HG02642 (cell line): ENCODE data around the gene LILRB3.
"Not testable (repeated sequence)": the region's sequence is repeated elsewhere in the genome, so short reads cannot be mapped to it uniquely, and the experiment has no call there.

Experiments
- ATAC-seq: cut with Tn5 transposase; IDR thresholded peaks from one replicate; pipeline ENCODE4 v1.9.1; 2021; ENCODE audit warnings: mild to moderate bottlenecking; ENCODE audit not compliant: unreplicated experiment, poor library complexity

LILRB3 gene

DNA sequence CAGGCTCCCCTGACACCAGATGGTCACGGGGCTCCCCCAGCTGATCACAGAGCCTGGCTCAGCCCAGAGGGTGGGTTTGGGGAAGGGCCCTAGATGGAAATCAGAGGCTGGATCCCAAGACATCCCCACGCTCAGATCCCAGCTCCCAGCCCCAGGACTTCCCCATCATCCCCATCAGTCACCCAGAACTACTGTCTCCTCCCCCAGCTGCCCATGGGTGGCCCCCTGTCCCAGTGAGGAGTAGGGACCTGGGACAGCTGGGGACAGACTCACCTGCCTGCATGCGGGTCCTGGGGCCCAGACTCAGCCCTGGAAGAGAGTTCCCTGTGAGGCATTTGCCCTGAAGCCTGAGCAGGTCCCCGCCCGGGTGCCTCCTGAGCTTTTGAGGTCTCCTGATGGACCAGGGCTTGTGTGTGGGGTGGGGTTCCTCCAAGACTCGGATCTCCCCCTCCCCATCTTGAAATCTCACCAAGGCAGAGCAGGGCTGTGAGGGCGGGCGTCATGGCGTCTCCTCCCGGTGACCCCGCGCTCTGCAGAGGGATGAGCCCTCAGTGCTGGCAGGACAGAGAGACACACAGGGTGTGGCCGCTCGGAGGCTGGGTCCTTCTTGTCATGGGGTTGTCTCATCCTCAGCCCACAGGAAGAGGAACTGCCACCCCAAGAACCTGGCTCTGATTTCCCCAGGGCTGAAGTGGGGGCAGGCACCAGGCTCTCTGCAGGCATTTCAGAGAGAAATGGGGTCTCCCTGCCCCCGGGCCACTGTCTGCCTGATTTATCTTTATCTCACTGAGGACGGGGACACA is at the start of gene LILRB3:
Gene LILRB3 (minus strand): TSS at position 534 of the 803 bp plus-strand sequence. CDS start 31 bp downstream, at position 503.
- not testable (repeated sequence) for ATAC-seq

- ATAC-seq = not testable (repeated sequence)
These were observed 49.4 kb upstream of the LILRB3 start for GRCh38 chr19:54272181-54272580.

GRCh38 chr19:54271587-54271986 is 48.8 kb upstream of the LILRB3 start:
- not testable (repeated sequence) for ATAC-seq

GRCh38 chr19:54271106-54271505 is 48.3 kb upstream of the LILRB3 start:
- no peak for ATAC-seq

- ATAC-seq = no peak
These were observed 46.1 kb upstream of the LILRB3 start for GRCh38 chr19:54268936-54269335.

DNA sequence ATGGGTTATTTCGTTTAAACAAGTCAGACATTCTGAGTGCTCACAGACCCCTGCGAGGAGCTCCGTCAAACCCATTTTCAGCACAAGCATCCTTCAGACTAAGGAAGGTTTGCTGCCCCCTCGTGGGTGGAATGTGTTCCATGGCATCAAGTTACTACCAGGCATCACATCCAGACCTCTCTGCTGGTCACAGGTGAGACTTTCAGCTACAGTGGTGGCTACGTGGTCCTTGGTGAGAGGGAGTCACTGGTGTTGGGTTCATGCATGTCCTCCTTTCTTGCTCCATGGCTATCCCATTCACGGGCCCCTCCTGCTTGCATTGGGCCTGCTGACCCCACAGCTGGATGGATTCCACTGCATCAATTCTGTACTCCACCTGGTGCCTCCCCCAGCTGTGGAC is 43.3 kb upstream of the LILRB3 start:
- ATAC-seq = no peak

- no peak for ATAC-seq
These were observed 39.7 kb upstream of the LILRB3 start for GRCh38 chr19:54262470-54262869.

- no peak for ATAC-seq
These were observed 39.3 kb upstream of the LILRB3 start for GRCh38 chr19:54262066-54262465.

- ATAC-seq = no peak
These were observed 34.3 kb upstream of the LILRB3 start, which contains the start of gene LILRB5 for GRCh38 chr19:54257116-54257480. Gene LILRB5 (minus strand): TSS chr19:54257273. CDS start chr19:54257193, 80 bp downstream.

- ATAC-seq = no peak
These were observed 33.7 kb upstream of the LILRB3 start for GRCh38 chr19:54256250-54257115.

GRCh38 chr19:54255105-54255775 is 32.4 kb upstream of the LILRB3 start:
- ATAC-seq = no peak

GRCh38 chr19:54254195-54254906 is 31.5 kb upstream of the LILRB3 start:
- no peak for ATAC-seq

- ATAC-seq = no peak
These were observed 30.8 kb upstream of the LILRB3 start for GRCh38 chr19:54253331-54254194.

GRCh38 chr19:54252845-54253244 is 30.0 kb upstream of the LILRB3 start:
- no peak for ATAC-seq

- ATAC-seq = no peak
These were observed 29.4 kb upstream of the LILRB3 start for GRCh38 chr19:54252243-54252642.

GRCh38 chr19:54248016-54248601 is 25.3 kb upstream of the LILRB3 start:
- ATAC-seq = no peak

DNA sequence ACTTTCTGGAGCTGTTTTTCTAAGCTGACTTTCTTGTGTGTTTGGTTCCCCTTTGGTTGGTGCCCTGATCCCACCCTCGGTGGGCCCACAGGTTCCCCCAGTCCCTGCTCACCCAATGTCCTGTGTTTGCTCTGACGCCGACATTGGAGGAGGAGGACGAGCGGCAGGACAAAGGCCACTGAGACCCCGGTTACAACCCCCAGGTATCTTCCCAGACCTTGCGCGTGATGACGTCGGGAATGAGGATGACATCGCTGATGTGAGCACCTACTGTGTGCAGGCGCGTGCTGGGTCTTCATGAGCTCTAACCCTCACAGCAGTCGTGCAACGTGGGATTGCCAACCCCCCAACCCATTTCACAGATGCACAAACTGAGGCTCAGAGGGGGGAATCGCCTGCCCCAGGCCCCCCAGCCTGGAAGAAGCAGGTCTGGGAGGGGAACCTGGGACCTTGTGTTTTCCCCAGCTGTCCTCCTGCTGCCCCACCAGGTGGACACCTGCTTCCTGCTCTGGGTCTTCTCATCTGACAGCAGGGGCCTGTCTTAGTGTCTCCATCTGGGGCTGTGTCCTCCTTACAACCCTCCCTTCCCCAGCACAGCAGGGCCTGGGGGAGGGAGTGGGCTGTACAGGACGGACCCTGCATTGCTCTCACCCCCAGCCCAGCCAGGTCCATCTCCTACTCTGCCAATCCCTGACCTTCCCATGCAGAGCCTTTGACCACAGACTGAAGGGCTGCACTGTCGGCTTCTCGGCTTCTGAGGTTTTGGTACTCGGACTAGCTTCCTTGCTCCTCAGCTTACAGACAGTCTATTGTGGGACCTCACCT is 24.5 kb upstream of the LILRB3 start:
- no peak for ATAC-seq

- no peak for ATAC-seq
These were observed 23.1 kb upstream of the LILRB3 start for GRCh38 chr19:54245936-54246335.
